Stimulated activated CD4-positive, alpha-beta T cell treated with anti-CD3 and anti-CD28 coated beads, Interleukin-15, amount 100 ng/mL, for 24 hours (primary cell): ENCODE results near the gene CRYBB2.
A peak's percentile ranks its signal among the peaks of the same experiment; 100 is the strongest.
"Not testable (repeated sequence)": the region's sequence is repeated elsewhere in the genome, so short reads cannot be mapped to it uniquely, and the experiment has no call there.

Source experiments
- DNase-seq: peaks from one replicate; pipeline ENCODE4 v3.0.0-alpha.2; 2020

Gene CRYBB2

DNA sequence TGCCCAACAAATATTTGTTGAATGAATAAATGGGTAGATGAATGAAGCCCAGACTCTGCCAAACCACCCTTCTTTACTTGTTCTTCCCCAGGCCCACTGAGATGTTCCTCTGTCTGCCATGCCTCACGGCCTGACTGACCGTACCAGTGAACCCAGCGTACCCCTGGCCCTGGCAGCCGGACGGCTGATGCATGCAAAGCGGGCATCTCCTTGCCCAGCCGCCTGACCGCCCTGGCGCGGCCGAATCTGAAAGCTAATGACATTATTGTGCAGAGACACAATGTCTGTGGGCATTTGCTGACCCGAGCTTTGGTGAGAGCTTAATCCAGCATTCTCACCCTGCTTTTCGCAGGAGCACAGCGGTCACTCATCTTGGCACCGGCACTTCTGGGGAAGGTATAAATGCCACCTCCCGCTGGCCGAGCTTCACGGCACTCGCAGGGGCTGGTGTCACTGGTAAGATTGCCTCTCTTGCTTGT is at the start of gene CRYBB2:
Gene CRYBB2 (plus strand): TSS at position 429 of the 479 bp plus-strand sequence. CDS start 1,791 bp downstream, outside the sequence.
- DNase-seq = no peak

DNA sequence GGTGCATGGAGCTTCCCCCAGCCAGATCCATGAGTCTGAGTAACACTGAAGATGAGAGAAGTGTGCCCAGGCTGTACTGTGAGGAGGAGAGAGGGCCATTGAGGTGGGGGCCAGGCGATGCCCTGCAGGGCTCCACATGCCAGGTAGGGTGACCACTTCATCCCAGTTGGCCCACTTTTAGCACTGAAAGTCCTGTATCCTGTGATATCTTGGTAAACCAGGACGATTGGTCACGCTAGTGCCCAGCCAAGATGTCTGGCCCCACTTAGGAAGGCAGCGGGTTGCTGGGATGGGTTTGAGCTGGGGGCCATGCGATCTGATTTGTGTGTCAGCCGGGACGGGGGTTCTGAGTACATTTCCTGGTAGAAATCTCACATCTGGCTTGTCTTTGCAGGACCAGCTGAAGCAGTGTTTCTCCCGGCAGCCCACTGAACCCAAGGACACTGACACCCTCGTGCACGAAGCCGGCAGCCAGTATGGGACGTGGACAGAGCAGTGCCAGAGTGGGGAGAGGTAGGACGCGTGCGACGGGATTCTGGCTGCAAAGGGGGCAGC is 48.9 kb upstream of the CRYBB2 start:
- DNase-seq = no peak

GRCh38 chr22:25172153-25172552 is 47.3 kb upstream of the CRYBB2 start:
- peak; percentile 43 for DNase-seq

DNA sequence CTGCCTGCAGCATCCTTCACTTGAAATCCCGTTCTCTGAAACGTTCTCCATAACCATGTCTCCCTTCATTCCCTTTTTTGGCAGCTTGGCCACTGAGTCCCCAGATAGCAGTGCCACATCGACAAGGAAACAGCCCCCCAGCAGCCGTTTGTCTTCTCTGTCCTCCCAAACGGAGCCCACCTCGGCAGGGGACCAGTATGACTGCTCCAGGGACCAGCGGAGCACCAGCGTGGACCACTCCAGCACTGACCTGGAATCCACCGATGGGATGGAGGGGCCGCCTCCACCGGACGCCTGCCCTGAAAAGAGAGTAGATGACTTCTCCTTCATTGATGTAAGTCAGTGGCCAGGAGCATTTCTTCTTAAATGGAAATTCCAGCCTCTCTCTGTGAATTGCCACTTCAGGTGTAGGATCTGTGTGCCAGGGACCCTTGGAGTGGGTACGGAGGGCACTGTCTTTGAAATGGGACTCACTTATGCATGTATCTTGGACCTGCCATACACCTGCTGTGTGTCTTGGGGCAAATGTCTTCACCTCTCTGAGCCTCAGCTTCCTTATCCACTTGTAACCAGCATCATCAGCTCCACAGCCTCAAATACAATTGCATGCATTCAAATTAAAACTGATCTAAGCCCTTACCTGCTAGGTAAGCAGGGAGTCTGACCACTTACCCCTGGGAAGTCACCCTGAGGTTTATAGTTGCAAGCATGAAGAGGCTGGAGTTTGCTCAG is 45.1 kb upstream of the CRYBB2 start:
- no peak for DNase-seq

- no peak for DNase-seq
Observed at GRCh38 chr22:25174888-25175411, 44.5 kb upstream of the CRYBB2 start.

GRCh38 chr22:25176175-25176574 is 43.3 kb upstream of the CRYBB2 start:
- DNase-seq = no peak

- DNase-seq = no peak
Observed at GRCh38 chr22:25176799-25177198, 42.6 kb upstream of the CRYBB2 start.

GRCh38 chr22:25177226-25177625 is 42.2 kb upstream of the CRYBB2 start:
- no peak for DNase-seq

GRCh38 chr22:25177895-25178294 is 41.5 kb upstream of the CRYBB2 start:
- no peak for DNase-seq

- DNase-seq = not testable (repeated sequence)
Observed at GRCh38 chr22:25178348-25178747, 41.1 kb upstream of the CRYBB2 start.

- not testable (repeated sequence) for DNase-seq
Observed at GRCh38 chr22:25178869-25179631, 40.4 kb upstream of the CRYBB2 start.

GRCh38 chr22:25182131-25183110 is 37.0 kb upstream of the CRYBB2 start:
- no peak for DNase-seq

DNA sequence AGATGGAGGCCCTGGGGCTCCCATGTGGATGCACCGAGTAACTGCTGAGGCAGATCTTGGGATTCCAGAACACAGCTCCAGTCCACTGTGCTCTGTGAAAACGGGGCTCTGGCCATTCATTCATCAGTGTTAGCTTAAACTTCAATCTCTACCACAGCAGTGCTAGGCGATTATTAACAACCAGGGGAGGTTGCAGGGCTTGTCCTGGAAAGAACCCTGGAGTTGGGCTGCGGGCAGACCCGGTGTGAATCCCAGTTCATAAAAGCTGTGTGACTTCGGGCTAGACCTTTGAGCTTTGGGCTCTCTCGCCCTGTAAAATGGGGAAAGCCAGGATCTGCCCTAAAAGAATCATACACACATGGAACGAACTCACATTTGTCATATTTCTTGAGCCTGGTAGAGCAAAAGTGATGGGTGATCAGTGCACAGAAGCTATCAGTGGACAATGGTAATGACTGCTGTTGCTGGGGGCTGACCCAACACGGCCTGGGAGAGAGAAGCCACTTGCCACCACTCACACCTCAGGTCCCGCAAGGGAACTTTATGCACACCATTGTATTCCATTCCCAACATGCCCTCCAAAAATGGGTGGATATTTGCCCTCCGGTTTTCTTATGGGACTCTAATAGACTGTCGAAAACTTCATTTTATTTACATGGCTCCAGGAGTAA is 35.4 kb upstream of the CRYBB2 start:
- no peak for DNase-seq

GRCh38 chr22:25186140-25186539 is 33.3 kb upstream of the CRYBB2 start:
- no peak for DNase-seq

GRCh38 chr22:25187469-25187868 is 32.0 kb upstream of the CRYBB2 start:
- DNase-seq = no peak

GRCh38 chr22:25192406-25192805 is 27.0 kb upstream of the CRYBB2 start:
- no peak for DNase-seq

- no peak for DNase-seq
Observed at GRCh38 chr22:25193130-25193529, 26.3 kb upstream of the CRYBB2 start.

DNA sequence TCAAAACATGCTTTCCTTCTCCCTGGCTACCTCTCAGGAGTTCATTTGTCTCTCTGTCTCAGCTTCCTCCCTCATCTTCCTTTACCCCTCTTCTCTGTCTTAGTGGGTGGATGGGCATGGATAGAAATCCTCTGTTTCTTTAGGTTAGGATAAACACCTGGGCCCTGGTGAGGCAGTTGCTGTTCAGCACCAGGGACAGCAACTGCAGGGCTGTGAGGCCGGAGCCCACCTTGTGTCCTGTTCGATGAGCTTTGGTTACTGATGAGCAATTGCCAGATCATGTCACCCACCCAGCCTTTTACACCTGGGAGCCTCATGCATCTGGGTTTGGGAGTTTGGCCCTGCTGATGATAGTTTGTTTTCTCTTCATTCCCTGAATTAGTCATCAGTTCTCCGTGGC is 25.9 kb upstream of the CRYBB2 start:
- no peak for DNase-seq

GRCh38 chr22:25196326-25196725 is 23.1 kb upstream of the CRYBB2 start:
- no peak for DNase-seq

DNA sequence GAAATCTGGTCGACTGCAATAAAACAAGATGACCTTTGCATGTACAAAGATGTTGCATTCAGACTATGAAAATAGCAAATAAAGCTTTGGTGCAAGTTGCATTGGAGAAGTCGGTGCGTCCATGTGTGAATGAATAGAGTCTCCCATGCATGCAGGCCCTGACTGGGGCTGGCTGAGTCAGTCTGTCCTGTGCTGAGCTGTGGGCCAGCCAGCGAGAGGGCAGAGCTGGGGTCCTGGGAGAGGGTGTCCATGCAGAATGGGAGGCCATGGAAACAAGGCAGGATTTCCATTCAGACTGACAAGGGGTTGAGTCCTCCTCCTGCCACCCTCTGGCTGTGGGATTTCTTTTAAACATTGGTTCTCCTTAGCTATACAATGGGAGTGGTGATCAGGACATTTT is 22.1 kb upstream of the CRYBB2 start:
- no peak for DNase-seq

- no peak for DNase-seq
Observed at GRCh38 chr22:25199731-25200520, 19.5 kb upstream of the CRYBB2 start, which contains the start of gene CRYBB3. TSS of gene CRYBB3 (plus strand) at chr22:25199858. CDS start at chr22:25201397, 1,539 bp downstream.
